HepG2 (cell line): ENCODE data around the gene SLC25A22. TPM values are rescaled to one million over a fixed set of nuclear protein-coding genes. Genes with fewer than 3 reads are reported as not detected.

Source experiments
- ATAC-seq: fragments of 200-7000 bp; cut with Tn5 transposase; 3 replicates; pipeline ENCODE4 v1.9.1; 2020; ENCODE audit warnings: mild to moderate bottlenecking, moderate library complexity
- BruUV-seq: library from RNA; stranded (reverse); fragments of 400-500 nt; replicated peaks from 2 replicates; lab custom pipeline; 2021; lab: Mats Ljungman, UMichigan
- CTCF ChIA-PET: fragments of 300-600 bp; formaldehyde crosslinking; extraction: SDS; loops from one replicate; lab custom pipeline; 2021; ENCODE audit warnings: low total read pairs, inconsistent platforms, low intra/inter-chr PET ratio; lab: Yijun Ruan, JAX
- POLR2A ChIA-PET: fragments of 350-600 bp; sonication (Branson Sonifier 250); formaldehyde crosslinking; loops from one replicate; lab custom pipeline; 2020; ENCODE audit warnings: antibody characterized with exemption, inconsistent platforms; lab: Yijun Ruan, JAX
- DNase-seq: peaks from one replicate; pipeline ENCODE4 v3.0.0-alpha.2; 2015; ENCODE audit warnings: low spot score
- FAIRE-seq: peaks from 3 replicates; lab custom pipeline; 2011; peaks lifted over from hg19 to GRCh38; lab: Jason Lieb, UNC
- H2AFZ ChIP-seq: one replicate; pipeline ENCODE4 v1.6.1; 2011; ENCODE audit warnings: low read length, inconsistent platforms
- H3K27ac ChIP-seq: fragments of 300-600 bp; 3 replicates; pipeline ENCODE4 v1.8.0; 2011; ENCODE audit warnings: mixed run types, mild to moderate bottlenecking, mixed read lengths, low read length, inconsistent platforms; ENCODE audit not compliant: insufficient read depth; ENCODE audit errors: extremely low read length
- H3K27me3 ChIP-seq, 2 experiments: fragments of 200-600 bp in 1 of 2; 2 replicates in 1 of 2; 3 replicates in 1 of 2; pipeline versions ENCODE4 v1.6.0 to v1.8.0; 2011; ENCODE audit warnings: low read length in 2 of 2, mild to moderate bottlenecking in 2 of 2, moderate library complexity in 2 of 2, inconsistent platforms in 1 of 2; ENCODE audit not compliant: insufficient read depth in 2 of 2, control insufficient read depth in 1 of 2
- H3K36me3 ChIP-seq, 2 experiments: fragments of 200-600 bp in 1 of 2; replicated peaks in 1 of 2; 2 replicates in 1 of 2; 3 replicates in 1 of 2; pipeline versions ENCODE4 v1.5.1 to v1.8.0; 2011; ENCODE audit warnings: low read length in 2 of 2, inconsistent platforms in 1 of 2; ENCODE audit not compliant: insufficient read depth in 2 of 2, control insufficient read depth in 1 of 2
- H3K4me1 ChIP-seq: 2 replicates; pipeline ENCODE4 v1.5.1; 2012; ENCODE audit warnings: low read length, inconsistent platforms; ENCODE audit not compliant: insufficient read depth
- H3K4me2 ChIP-seq: 2 replicates; pipeline ENCODE4 v1.6.0; 2011; ENCODE audit warnings: low read depth, low read length, inconsistent platforms
- H3K4me3 ChIP-seq, 3 experiments: fragments of 200-600 bp in 1 of 3; sonication (generic), shearing (Covaris generic) in 1 of 3; replicated peaks in 1 of 3; 2 replicates each; pipeline ENCODE4 v1.5.1; 2011 to 2016; ENCODE audit warnings: low read length in 3 of 3, inconsistent platforms in 2 of 3, low read depth in 2 of 3, mild to moderate bottlenecking in 2 of 3, control low read depth in 1 of 3, mixed read lengths in 1 of 3; ENCODE audit not compliant: insufficient read depth in 1 of 3
- H3K79me2 ChIP-seq: one replicate; pipeline ENCODE4 v1.6.1; 2011; ENCODE audit warnings: low read length, inconsistent platforms; ENCODE audit not compliant: insufficient read depth
- H3K9ac ChIP-seq: 2 replicates; pipeline ENCODE4 v1.6.0; 2011; ENCODE audit warnings: mild to moderate bottlenecking, low read depth, low read length, inconsistent platforms; ENCODE audit not compliant: insufficient read depth
- H3K9me3 ChIP-seq: 2 replicates; pipeline ENCODE4 v1.5.1; 2012; ENCODE audit warnings: mild to moderate bottlenecking, low read length
- H4K20me1 ChIP-seq: 2 replicates; pipeline ENCODE4 v1.6.0; 2011; ENCODE audit warnings: inconsistent platforms, mild to moderate bottlenecking, low read length, moderate library complexity; ENCODE audit not compliant: insufficient read depth
- ATF7 ChIP-seq, 2 experiments: fragments of 450-650 bp in 1 of 2; sonication (generic) in 1 of 2; formaldehyde crosslinking in 1 of 2; IDR thresholded peaks; 2 replicates each; pipeline versions ENCODE4 v1.4.0 to v1.6.1; 2016 to 2020; ENCODE audit warnings: antibody characterized with exemption in 1 of 2, mild to moderate bottlenecking in 1 of 2, missing genetic modification reagents in 1 of 2
- CENPT ChIP-seq: sonication (generic); formaldehyde crosslinking; IDR thresholded peaks from 2 replicates; pipeline ENCODE4 v1.8.0; 2022; ENCODE audit warnings: low read depth, mild to moderate bottlenecking, moderate library complexity, missing genetic modification reagents
- EZH2 ChIP-seq: conservative IDR thresholded peaks from 2 replicates; pipeline ENCODE4 v1.6.1; 2012; ENCODE audit warnings: mild to moderate bottlenecking, low read depth, low read length, moderate library complexity
- FOXP1 ChIP-seq, 2 experiments: fragments of 450-650 bp in 1 of 2; IDR thresholded peaks; 2 replicates each; pipeline ENCODE4 v1.6.1; 2017 to 2018; ENCODE audit warnings: antibody characterized with exemption in 1 of 2
- GPN1 ChIP-seq: sonication (generic); formaldehyde crosslinking; IDR thresholded peaks from 2 replicates; pipeline ENCODE4 v1.5.1; 2020; ENCODE audit warnings: missing genetic modification reagents, borderline replicate concordance
- HBP1 ChIP-seq: IDR thresholded peaks from 2 replicates; pipeline ENCODE4 v1.6.1; 2016; ENCODE audit warnings: low read depth, control low read depth
- MED13 ChIP-seq: sonication (generic); formaldehyde crosslinking; IDR thresholded peaks from 2 replicates; pipeline ENCODE4 v1.5.0; 2020; ENCODE audit warnings: missing genetic modification reagents
- MTF2 ChIP-seq: sonication (generic); formaldehyde crosslinking; IDR thresholded peaks from 2 replicates; pipeline ENCODE4 v1.5.0; 2020; ENCODE audit warnings: missing genetic modification reagents, borderline replicate concordance
- NR2F1 ChIP-seq, 2 experiments: fragments of 450-650 bp in 1 of 2; formaldehyde crosslinking in 1 of 2; IDR thresholded peaks; 2 replicates each; pipeline versions ENCODE4 v1.5.0 to v1.6.1; 2016 to 2020; ENCODE audit warnings: mild to moderate bottlenecking in 1 of 2, missing compliant biosample characterization in 1 of 2, missing genetic modification reagents in 1 of 2, moderate library complexity in 1 of 2
- PLRG1 ChIP-seq: fragments of 450-650 bp; conservative IDR thresholded peaks from 2 replicates; pipeline ENCODE4 v1.6.1; 2016
- SP1 ChIP-seq, 2 experiments: fragments of 450-650 bp in 1 of 2; sonication (generic) in 1 of 2; formaldehyde crosslinking in 1 of 2; IDR thresholded peaks; 2 replicates each; pipeline versions ENCODE4 v1.4.0 to v1.6.1; 2016 to 2020; ENCODE audit warnings: missing genetic modification reagents in 1 of 2
- STAG1 ChIP-seq: sonication (generic); formaldehyde crosslinking; IDR thresholded peaks from 2 replicates; pipeline ENCODE4 v1.4.0; 2020; ENCODE audit warnings: missing genetic modification reagents
- TFAP4 ChIP-seq: sonication (generic); IDR thresholded peaks from 2 replicates; pipeline ENCODE4 v1.6.1; 2016; ENCODE audit warnings: low read depth, borderline replicate concordance
- THAP7 ChIP-seq: sonication (generic); formaldehyde crosslinking; IDR thresholded peaks from 2 replicates; pipeline ENCODE4 v1.8.1; 2023; ENCODE audit warnings: mild to moderate bottlenecking, missing genetic modification reagents
- YEATS2 ChIP-seq: sonication (generic); formaldehyde crosslinking; IDR thresholded peaks from 2 replicates; pipeline ENCODE4 v1.4.0; 2020; ENCODE audit warnings: missing genetic modification reagents, borderline replicate concordance
- ZFP37 ChIP-seq: sonication (generic); formaldehyde crosslinking; IDR thresholded peaks from 2 replicates; pipeline ENCODE4 v1.4.0; 2020; ENCODE audit warnings: missing genetic modification reagents, borderline replicate concordance
- ZFP82 ChIP-seq: sonication (generic); formaldehyde crosslinking; IDR thresholded peaks from 2 replicates; pipeline ENCODE4 v1.5.1; 2020; ENCODE audit warnings: mild to moderate bottlenecking, missing genetic modification reagents, borderline replicate concordance
- ZIK1 ChIP-seq: sonication (generic); formaldehyde crosslinking; IDR thresholded peaks from 2 replicates; pipeline ENCODE4 v1.5.0; 2020; ENCODE audit warnings: mild to moderate bottlenecking, low read depth, missing genetic modification reagents, borderline replicate concordance
- ZNF317 ChIP-seq: sonication (generic); formaldehyde crosslinking; IDR thresholded peaks from 2 replicates; pipeline ENCODE4 v1.5.0; 2020; ENCODE audit warnings: mild to moderate bottlenecking, missing genetic modification reagents
- ZSCAN22 ChIP-seq: sonication (generic); formaldehyde crosslinking; IDR thresholded peaks from 2 replicates; pipeline ENCODE4 v1.4.0; 2020; ENCODE audit warnings: mild to moderate bottlenecking, missing genetic modification reagents
- WGBS: methylation state at CpG from one replicate; pipeline ENCODE4 v1.1.6; 2017; ENCODE audit warnings: low lambda C conversion rate; 5-methylcytosine and 5-hydroxymethylcytosine counted together
- in situ Hi-C: cut with HindIII; loops from 2 replicates; pipeline ENCODE4 v1.10.0; 2017; ENCODE audit warnings: low pct_unique_long_range_greater_than_20kb; ENCODE audit not compliant: extremely low pct_ligation_motif_present
- intact Hi-C: fragments of 100-400 bp; cut with micrococcal nuclease; formaldehyde crosslinking; loops from one replicate; pipeline ENCODE4 v1.10.0; 2022; ENCODE audit not compliant: unreplicated experiment
- polyA plus RNA-seq, 8 experiments: library from polyadenylated mRNA; depleted of rRNA in 3 of 8; stranded (reverse) in 7 of 8; unstranded in 1 of 8; fragments of >200 nt; fragmentation: Illumina TruSeq in 4 of 8; extraction: Trizol in 4 of 8; gene quantifications; 2 replicates each; pipeline versions ENCODE4 v1.2.1 to v1.2.3, GENCODE V29; 2011 to 2016; ENCODE audit warnings: low read depth in 4 of 8, missing spikeins in 1 of 8, mixed read lengths in 1 of 8; ENCODE audit not compliant: insufficient read depth in 1 of 8
- total RNA-seq, 5 experiments: library from RNA; depleted of rRNA; stranded (reverse); fragments of >200 nt; fragmentation: Illumina TruSeq; extraction: Trizol; gene quantifications; 2 replicates each; pipeline ENCODE4 v1.2.3, GENCODE V29; 2016; ENCODE audit warnings: low read depth in 1 of 5
- TF ChIP-seq, protein P1 (sequence below): sonication (generic); formaldehyde crosslinking; IDR thresholded peaks from 2 replicates; pipeline ENCODE4 v1.4.0; 2020; ENCODE audit warnings: mild to moderate bottlenecking, missing genetic modification reagents

Gene SLC25A22
- total and polyA plus RNA-seq, 2 of the 13 experiments (the other 11 are each of a cell fraction or from before 2014, with no cell fraction given) = 12.4 to 19.2 TPM

DNA sequence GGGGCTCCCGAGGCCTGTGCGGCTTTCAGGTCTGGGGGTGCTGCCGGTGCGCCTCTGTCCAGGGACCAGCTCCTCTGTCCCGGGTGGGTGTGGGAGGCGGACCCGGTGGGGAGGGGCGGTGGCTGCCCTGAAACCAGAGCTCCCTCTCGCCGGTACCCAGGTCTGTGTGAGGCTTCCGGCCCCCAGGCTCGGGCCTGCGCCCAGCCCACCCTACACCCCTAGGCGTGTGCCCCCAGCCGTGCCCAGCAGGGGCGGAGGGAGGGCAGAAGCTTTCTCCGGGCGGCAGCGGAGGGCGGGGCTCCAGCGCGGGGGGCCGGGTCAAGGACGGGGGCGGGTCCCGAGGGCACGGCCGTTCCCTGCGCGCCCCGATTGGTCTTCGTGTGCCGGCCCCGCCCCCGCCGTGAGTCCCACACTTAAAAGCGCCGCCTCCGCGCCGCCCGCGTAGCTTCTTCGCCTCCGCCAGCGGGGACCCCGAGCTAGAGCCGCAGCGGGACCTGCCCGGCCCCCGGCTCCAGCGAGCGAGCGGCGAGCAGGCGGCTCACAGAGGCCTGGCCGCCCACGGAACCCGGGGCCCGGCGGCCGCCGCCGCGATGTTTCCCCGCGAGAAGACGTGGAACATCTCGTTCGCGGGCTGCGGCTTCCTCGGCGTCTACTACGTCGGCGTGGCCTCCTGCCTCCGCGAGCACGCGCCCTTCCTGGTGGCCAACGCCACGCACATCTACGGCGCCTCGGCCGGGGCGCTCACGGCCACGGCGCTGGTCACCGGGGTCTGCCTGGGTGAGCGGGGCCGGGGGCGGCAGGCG lies 21.2 kb upstream of the SLC25A22 start:
- POLR2A ChIA-PET = interaction anchor here (0.7 to 9.2 kb wide), 27 partner anchors 9 to 443 kb away, joined by 3 to 264 read pairs (median 5); partner anchors contain the start of genes CD151, CHID1, CRACR2B and DEAF1
- TF ChIP-seq ZIK1 (CRISPR knock-in tag) (no peak; the same call in 1 of the 2 replicates), NR2F1 (CRISPR knock-in tag; IDR thresholded peaks at IDR 0.05) (0 out of 4 replicates have a peak, but pooled peaks of 1 of the 2 experiments have one; percentile 36), GPN1 (CRISPR knock-in tag) (no peak), MTF2 (CRISPR knock-in tag) (no peak), EZH2 (no peak), HBP1 (CRISPR knock-in tag) (no peak), ZSCAN22 (CRISPR knock-in tag) (no peak), YEATS2 (CRISPR knock-in tag) (peak; percentile 46; the same call in 1 of the 2 replicates), ZFP82 (CRISPR knock-in tag) (0 out of 2 replicates have a peak, but pooled peaks have one; percentile 60), ZFP37 (CRISPR knock-in tag) (no peak), FOXP1 (IDR thresholded peaks at IDR 0.05) (no peak), FOXP1 (CRISPR knock-in tag; IDR thresholded peaks at IDR 0.05) (no peak), MED13 (no peak), TFAP4 (no peak), ZNF317 (CRISPR knock-in tag) (no peak), THAP7 (CRISPR knock-in tag) (no peak), PLRG1 (no peak), STAG1 (no peak), ATF7 (IDR thresholded peaks at IDR 0.05) (no peak), ATF7 (CRISPR knock-in tag; IDR thresholded peaks at IDR 0.05) (no peak), CENPT (CRISPR knock-in tag) (no peak), SP1 (IDR thresholded peaks at IDR 0.05) (no peak), SP1 (CRISPR knock-in tag; IDR thresholded peaks at IDR 0.05) (peak; percentile 63; the same call in 1 of the 2 replicates)
- TF ChIP-seq, protein P1, sequence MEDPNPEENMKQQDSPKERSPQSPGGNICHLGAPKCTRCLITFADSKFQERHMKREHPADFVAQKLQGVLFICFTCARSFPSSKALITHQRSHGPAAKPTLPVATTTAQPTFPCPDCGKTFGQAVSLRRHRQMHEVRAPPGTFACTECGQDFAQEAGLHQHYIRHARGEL (CRISPR knock-in tag) = no peak

More for the DNA sequence above, 21.2 kb upstream of the SLC25A22 start:
- H3K4me2 ChIP-seq = peak overlapping the region; percentile 98
- H3K4me3 ChIP-seq = peak overlapping the region; percentile 80 to 98 (median 94)
- no peaks in the 10 kb centered on the region for H3K9me3 ChIP-seq
- no peak overlapping the region for H2AFZ ChIP-seq
- in situ Hi-C loops (no loop called here), intact Hi-C loops (no loop called here)
- peaks cover 7 to 13% of the 10 kb centered on the region in 2 experiments; a peak in 4 of 5 replicates for H3K36me3 ChIP-seq
- CTCF ChIA-PET = no interaction called here
- WGBS = 3% methylated on average over 14 of the region's 96 CpGs
- H3K4me1 ChIP-seq = peaks cover 24% of the 10 kb centered on the region
- peak overlapping the region; percentile 92 for H3K27ac ChIP-seq
- peaks cover 20% of the 10 kb centered on the region for H4K20me1 ChIP-seq
- FAIRE-seq = no peak
- ATAC-seq = peak; percentile 61
- H3K79me2 ChIP-seq = peaks cover 20% of the 10 kb centered on the region
- DNase-seq = peak; percentile 77
- no peaks in the 10 kb centered on the region; a peak in 1 of 5 replicates for H3K27me3 ChIP-seq
- BruUV-seq = no TSS peak
- peak overlapping the region; percentile 92 for H3K9ac ChIP-seq
